ENCODE results near the gene UBE2Q1. TPM values are rescaled to one million over a fixed set of nuclear protein-coding genes. Genes with fewer than 3 reads are reported as not detected.

Gene UBE2Q1
- 35.4 TPM for total RNA-seq

- DNase-seq (ENCODE audit: low spot score), result peak; percentile 63
- ATAC-seq, result no peak
Observed at GRCh38 chr1:154557939-154558719, at the start of gene UBE2Q1. Gene UBE2Q1 (minus strand): TSS chr1:154558662. CDS start chr1:154558553, 109 bp downstream.

DNA sequence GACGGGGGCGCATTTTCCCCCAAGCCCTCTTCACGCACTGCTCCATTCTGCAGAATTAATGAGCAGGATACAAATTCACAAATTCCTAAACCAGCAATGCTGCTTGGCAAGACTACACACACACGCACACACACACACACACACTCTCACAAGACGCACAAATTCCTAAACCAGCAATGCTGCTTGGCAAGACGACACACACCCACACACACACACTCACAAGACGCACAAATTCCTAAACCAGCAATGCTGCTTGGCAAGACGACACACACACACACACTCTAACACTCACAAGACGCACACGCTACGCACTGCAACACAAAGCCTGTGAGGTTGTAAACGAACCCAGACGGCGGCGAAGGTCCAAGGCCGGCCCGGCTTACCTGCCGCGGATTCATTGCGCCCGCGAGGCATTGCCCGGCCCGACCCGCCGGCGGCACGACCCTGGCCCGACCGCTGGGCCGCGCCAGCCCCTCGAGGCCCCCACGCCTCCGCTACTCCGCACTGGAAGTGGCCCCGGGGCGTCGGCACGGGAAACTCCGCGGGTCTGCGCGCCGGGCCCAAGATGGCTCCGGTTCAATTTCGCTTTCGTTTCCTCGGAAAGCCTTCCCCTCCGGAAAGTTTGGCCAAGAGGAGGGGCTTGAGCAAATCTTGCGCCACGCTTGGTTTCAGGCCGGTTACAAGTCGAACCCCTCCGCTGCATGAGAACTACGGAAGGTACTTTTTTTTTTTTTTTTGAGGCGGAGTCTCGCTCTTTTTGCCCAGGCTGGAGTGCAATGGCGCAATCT, 49.3 kb upstream of the UBE2Q1 start, which contains the start of gene ADAR:
ADAR (minus strand) TSS at position 578 of the 788 bp plus-strand sequence; CDS start at position 398, 180 bp downstream.
- peak; percentile 95 for DNase-seq (ENCODE audit: low spot score)
- ATAC-seq, result peak; percentile 90

GRCh38 chr1:154607106-154607608, 48.7 kb upstream of the UBE2Q1 start:
- peak; percentile 30 for ATAC-seq
- DNase-seq (ENCODE audit: low spot score), result no peak

DNA sequence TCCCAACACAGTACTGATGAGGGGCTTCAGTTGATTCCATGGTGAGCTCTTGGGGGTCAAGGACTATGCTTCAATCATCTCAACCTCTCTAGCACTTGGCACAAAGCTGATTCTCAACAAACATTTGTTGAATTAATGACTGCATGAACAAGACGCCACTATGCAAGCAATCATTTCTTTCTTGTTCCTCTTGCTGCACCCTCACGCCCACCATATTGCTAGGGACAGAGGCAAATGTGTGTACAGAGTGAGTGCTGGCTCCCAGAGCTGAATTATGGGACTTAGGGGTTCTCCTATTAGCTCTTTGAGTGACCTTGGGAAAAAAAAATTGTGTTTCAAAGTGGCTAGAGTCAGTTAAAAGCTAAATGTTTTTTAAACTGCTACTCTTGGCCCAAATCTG, 47.1 kb upstream of the UBE2Q1 start:
- ATAC-seq (no peak), DNase-seq (ENCODE audit: low spot score) (no peak)

DNA sequence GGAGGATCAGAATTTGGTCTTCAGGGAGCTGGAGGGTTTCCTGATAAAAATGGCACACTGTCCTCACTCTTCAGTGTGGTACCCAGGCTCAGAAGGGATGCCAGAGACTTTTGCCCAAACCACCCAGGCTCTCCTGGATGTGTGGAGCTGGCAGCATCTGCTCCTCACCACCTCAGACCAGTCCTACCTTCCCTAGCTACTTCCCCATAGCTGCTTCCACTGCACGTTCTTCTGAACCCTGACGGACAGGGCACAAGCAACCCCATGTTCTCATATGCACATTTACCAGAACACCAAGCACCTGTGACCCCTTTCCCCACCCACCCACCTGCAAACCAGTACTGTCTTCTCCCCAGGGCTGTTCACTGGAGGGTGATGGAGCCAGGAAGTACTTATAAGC, 44.9 kb upstream of the UBE2Q1 start:
- no peak for DNase-seq (ENCODE audit: low spot score)
- no peak for ATAC-seq

DNA sequence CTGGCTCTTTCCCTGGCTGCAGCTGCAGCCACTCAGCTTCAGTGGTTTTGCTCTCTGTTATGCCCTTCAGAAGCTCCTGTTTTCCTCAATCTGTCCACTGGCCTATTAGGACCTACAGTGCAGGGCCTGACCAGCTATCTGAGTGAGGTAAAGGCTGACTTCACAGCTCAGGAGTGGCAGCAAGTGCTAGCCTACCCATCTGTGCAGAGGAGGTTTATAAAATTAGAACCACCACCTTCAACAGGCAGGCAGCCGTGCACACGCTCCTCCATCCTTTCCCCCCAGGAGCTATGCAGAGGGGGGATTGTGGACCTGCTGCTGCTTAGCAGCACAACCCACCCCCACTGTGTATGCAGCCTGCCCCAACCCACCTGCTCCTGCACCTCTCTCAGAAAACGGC, 41.2 kb upstream of the UBE2Q1 start:
- DNase-seq (ENCODE audit: low spot score), result no peak
- no peak for ATAC-seq

DNA sequence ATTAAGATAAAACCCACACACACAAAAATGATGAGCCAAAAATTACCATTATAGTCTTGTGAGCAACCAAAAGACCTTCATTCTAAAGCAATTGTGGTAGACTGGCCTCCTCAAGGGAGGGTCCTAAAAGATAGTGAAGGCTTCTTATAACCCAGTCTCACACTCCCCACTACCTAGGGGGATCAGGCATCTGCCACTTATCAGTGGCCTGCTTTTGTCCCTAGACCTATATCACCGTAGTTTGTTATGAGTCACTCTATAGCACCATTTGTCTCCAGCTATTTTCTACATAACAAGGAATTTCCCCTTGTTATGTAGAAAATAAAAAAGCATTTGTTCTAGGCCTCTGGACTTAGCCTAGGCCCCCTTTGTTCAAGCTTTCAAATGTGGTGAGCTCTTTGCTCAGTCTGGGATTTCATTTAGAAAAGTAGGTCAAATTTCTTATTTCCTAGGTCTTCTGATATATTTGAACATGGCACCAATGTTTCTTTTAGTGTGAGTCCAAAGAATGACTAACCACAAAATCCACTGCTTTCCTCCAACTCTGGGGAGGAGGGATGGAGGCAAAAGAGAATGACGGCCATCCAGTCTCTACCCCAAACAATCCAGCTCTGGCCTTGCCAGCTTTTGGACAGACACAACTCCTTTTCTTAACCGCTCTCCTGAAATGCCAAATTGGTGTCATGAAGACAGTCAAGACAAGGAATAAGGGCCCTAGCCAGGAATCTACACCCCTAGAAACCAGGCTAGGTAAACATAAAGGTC, 40.6 kb upstream of the UBE2Q1 start:
- ATAC-seq (no peak), DNase-seq (ENCODE audit: low spot score) (no peak)

DNA sequence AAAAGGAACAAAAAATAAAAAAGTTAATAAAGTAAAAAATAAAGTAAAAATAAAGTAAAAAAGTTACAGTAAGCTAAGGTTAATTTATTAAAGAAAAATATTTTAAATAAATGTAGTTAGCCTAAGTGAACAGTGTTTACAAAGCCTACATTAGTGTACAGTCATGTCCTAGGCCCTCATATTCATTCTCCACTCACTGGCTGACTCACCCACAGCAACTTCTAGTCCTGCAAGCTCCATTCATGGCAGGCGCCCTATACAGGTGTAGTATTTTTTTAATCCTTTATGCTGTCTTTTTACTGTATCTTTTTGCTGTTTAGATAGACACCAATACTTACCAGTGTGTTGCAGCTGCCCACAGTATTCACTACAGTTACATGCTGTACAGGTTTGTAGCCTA, 37.2 kb upstream of the UBE2Q1 start:
- ATAC-seq, result no peak

GRCh38 chr1:154594811-154595210, 36.3 kb upstream of the UBE2Q1 start:
- DNase-seq (ENCODE audit: low spot score) (no peak), ATAC-seq (no peak)

More for the DNA sequence above, 37.2 kb upstream of the UBE2Q1 start:
- no peak for DNase-seq (ENCODE audit: low spot score)

DNA sequence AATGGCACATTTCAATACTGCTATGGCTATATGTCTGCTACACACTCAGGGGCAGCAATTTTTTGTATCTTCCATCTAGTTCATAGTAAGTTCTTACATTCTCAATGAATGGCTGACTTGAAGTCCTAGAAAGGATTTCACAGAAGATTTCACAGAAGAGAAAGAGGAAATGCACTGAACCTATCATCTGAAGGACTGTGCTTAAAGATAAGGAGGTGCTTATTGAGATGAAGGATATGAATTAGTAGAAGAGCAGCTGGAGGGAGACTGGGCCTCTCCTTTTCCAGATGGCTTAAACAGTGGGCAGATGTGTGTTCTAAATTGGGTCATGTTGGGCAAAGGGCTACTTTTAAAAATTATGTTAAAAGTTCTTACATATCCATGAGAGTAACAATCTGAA, 34.9 kb upstream of the UBE2Q1 start:
- DNase-seq (ENCODE audit: low spot score), result no peak
- no peak for ATAC-seq

- ATAC-seq, result no peak
Observed at GRCh38 chr1:154591206-154591605, 32.7 kb upstream of the UBE2Q1 start.

DNA sequence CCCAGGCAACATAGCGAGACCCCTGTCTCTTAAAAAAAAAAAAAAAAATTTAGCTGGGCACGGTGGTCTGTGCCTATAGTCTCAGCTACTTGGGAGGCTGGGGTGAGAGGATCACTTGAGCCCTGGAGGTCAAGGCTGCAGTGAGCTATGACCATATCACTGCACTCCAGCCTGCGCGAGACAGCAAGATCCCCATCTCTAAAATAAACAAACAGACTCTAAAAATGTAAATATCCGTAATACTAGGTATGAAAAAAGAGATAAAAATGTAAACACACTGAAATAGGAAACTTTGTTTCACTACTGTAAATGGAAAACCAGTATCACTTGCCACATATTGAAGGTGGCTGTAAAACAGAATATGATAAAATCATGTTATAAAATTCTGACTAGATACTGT, 32.3 kb upstream of the UBE2Q1 start:
- no peak for ATAC-seq

More at GRCh38 chr1:154591206-154591605, 32.7 kb upstream of the UBE2Q1 start:
- DNase-seq (ENCODE audit: low spot score), result no peak

DNA sequence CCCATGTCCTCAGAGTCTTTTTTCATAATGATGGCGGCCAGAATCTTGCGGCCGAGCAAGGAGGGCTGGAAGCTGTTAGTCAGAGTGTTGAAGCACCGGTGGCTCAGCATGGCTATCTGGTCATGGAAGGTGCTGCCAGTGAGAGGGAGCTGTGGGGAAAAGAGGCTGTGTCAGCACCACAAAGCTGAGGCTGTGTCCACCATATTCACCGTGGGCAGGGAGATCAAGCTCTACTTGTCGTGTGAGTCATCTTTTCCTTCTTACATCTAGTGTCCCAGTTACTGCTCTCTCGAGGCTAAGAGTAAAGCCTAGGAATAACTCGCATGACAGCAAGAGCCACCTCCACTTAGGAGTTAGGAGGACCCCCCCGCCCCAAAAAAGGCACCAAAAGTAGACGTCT, 31.3 kb upstream of the UBE2Q1 start:
- no peak for ATAC-seq
- DNase-seq (ENCODE audit: low spot score), result no peak

More for the DNA sequence above, 32.3 kb upstream of the UBE2Q1 start:
- no peak for DNase-seq (ENCODE audit: low spot score)

GRCh38 chr1:154586641-154587040, 28.2 kb upstream of the UBE2Q1 start:
- DNase-seq (ENCODE audit: low spot score) (no peak), ATAC-seq (no peak)

GRCh38 chr1:154586231-154586630, 27.8 kb upstream of the UBE2Q1 start:
- DNase-seq (ENCODE audit: low spot score) (no peak), ATAC-seq (no peak)

DNA sequence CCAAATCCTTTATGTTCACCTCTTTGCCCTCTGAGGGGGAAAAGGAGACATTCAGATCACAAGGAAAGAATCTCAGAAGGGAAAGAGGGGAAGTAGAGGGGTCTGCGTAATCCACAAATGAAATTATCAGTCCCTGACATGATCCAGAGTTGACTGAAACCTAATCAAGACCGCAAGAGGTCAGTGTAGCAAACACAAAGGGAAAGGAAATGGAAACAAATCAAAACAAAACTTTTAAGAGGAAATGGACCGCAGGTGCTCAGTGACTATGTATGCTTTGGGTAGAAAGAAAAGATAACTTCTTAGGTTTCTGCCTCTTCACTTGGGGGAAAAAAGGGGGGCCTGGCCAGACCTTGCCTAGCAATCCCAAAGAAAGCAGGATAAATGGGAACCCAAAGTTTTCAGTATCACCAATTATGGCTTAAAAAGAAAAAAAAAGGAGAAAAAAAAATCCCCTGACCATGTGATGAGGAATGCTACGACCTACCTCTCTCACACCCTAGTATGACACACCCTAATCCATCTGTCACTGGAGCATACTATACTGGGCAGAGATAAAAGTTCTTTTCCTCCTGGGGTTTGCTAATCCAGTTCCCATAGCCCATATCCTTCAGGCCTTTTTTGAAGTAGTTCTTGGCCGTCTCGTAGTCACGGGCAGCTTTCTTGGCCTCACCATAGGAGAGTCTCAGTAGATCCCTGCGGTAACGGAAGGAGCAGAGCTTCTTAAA, 26.0 kb upstream of the UBE2Q1 start:
- no peak for ATAC-seq
- no peak for DNase-seq (ENCODE audit: low spot score)

- ATAC-seq, result no peak
- no peak for DNase-seq (ENCODE audit: low spot score)
Observed at GRCh38 chr1:154583773-154584172, 25.3 kb upstream of the UBE2Q1 start.

DNA sequence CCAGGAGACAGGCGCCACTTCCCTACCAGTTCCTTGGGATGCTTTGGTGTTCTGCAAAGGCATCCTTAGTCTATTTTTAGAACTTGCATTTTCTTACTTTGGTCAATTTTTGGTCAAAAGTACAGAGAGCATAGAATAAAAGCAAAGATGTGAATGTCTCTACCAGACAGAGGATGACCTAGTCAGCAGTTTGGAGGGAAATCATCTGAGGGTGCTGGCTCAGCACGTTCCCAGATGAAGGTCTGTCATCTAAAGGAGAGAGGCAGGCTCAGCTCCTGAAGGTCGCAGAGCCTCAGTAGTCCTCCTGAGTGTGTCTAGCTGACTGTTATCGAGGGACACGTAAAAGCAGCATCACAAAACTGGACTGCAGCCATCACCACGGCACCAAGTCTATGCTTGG, 24.4 kb upstream of the UBE2Q1 start:
- no peak for DNase-seq (ENCODE audit: low spot score)
- no peak for ATAC-seq

GRCh38 chr1:154581766-154582165, 23.3 kb upstream of the UBE2Q1 start:
- no peak for DNase-seq (ENCODE audit: low spot score)
- no peak for ATAC-seq

DNA sequence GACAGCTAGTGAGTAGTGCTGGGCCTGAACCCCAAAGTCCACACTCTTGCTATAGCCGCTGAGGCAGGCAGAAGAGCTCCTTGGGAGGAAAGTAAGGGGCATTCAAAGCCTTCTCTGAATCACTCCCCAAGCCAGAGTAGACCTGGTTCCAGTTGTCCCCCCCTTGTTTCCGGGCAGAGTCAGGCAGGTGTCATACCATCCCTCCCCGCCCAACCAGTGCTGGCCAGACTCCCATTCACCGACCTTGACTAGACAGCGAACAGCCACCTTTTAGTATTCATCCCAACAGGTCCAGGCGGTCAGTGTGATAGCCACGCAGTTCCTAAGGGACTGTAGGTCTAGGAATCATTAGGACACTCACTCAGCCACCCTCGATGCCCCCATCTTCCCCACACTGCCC, 20.9 kb upstream of the UBE2Q1 start:
- no peak for ATAC-seq
- no peak for DNase-seq (ENCODE audit: low spot score)

Data from left lobe of liver (tissue), 2 donors.